ENCODE results near the gene IMPA2. TPM values are rescaled to one million over a fixed set of nuclear protein-coding genes. Genes with fewer than 3 reads are reported as not detected.
"Not testable (repeated sequence)": the region's sequence is repeated elsewhere in the genome, so short reads cannot be mapped to it uniquely, and the experiment has no call there.

The IMPA2 gene
- total and polyA plus RNA-seq, 8 donors = 93.5 to 286 (median 156) TPM

GRCh38 chr18:11944252-11944651, 37.1 kb upstream of the IMPA2 start:
- Histone ChIP-seq H3K4me1 (peaks cover 15 to 24% (median 22%) of the 10 kb centered on the region in 3 donors), H3K27me3 (no peaks in the 10 kb centered on the region), H3K36me3 (no peaks in the 10 kb centered on the region), H3K27ac (no peak overlapping the region), H3K4me3 (no peak overlapping the region), H3K9me3 (no peaks in the 10 kb centered on the region)
- 70 to 71% methylated on average over 4 of the region's 4 CpGs for WGBS, 2 donors
- intact Hi-C loops (cut with DNase I) = loop anchor here in 2 of 3 donors (5.0 kb wide), 2 partner anchors 48 to 93 kb away; no protein-coding TSS in a partner anchor
- FAIRE-seq (no peak), DNase-seq (no peak), ATAC-seq (no peak)
- TF ChIP-seq CTCF (IDR thresholded peaks at IDR 0.05) = no peak

GRCh38 chr18:11944786-11945185, 36.5 kb upstream of the IMPA2 start:
- Histone ChIP-seq H3K4me1 (peaks cover 18 to 27% (median 26%) of the 10 kb centered on the region in 3 donors), H3K4me3 (no peak overlapping the region), H3K9me3 (no peaks in the 10 kb centered on the region), H3K36me3 (no peaks in the 10 kb centered on the region), H3K27me3 (no peaks in the 10 kb centered on the region), H3K27ac (no peak overlapping the region)
- 74 to 92% methylated on average over 5 of the region's 5 CpGs for WGBS, 2 donors
- DNase-seq (no peak), ATAC-seq (no peak), FAIRE-seq (no peak)
- intact Hi-C loops (cut with DNase I) = loop anchor here in 2 of 3 donors (5.0 kb wide), 2 partner anchors 48 to 93 kb away; no protein-coding TSS in a partner anchor
- TF ChIP-seq CTCF (IDR thresholded peaks at IDR 0.05) = no peak

GRCh38 chr18:11945834-11946659, 35.3 kb upstream of the IMPA2 start:
- H3K27me3 ChIP-seq; H3K36me3 ChIP-seq; ATAC-seq; intact Hi-C loops (cut with DNase I); H3K9me3 ChIP-seq; H3K4me3 ChIP-seq; FAIRE-seq: not testable (repeated sequence)
- WGBS, 2 donors = 86 to 91% methylated on average over 20 to 22 of the region's 22 CpGs
- Histone ChIP-seq H3K27ac (peak overlapping the region; percentile 92 to 98 (median 97)), H3K4me1 (peaks cover 28 to 36% (median 33%) of the 10 kb centered on the region in 3 donors)
- DNase-seq = peak in 1 of 6 donors; percentile 42

- H3K27me3 ChIP-seq = no peaks in the 10 kb centered on the region
- FAIRE-seq (peak; percentile 17), ATAC-seq (peak; percentile 7 to 24 (median 12)), DNase-seq (peak in 2 of 6 donors; percentile 22 to 29)
- WGBS, 2 donors = 16% methylated on average over 3 of the region's 3 CpGs
- peak overlapping the region in 1 of 4 donors; percentile 52 for H3K4me3 ChIP-seq
- H3K4me1 ChIP-seq = peaks cover 33 to 43% (median 35%) of the 10 kb centered on the region in 3 donors
- intact Hi-C loops (cut with DNase I) = no loop called here
- H3K9me3 ChIP-seq = no peaks in the 10 kb centered on the region
- TF ChIP-seq CTCF (IDR thresholded peaks at IDR 0.05) = no peak
- H3K27ac ChIP-seq = peak overlapping the region; percentile 92 to 98 (median 97)
- no peaks in the 10 kb centered on the region for H3K36me3 ChIP-seq
Observed at GRCh38 chr18:11946756-11947155, 34.6 kb upstream of the IMPA2 start.

- Histone ChIP-seq H3K27me3 (no peaks in the 10 kb centered on the region), H3K27ac (peak overlapping the region; percentile 92 to 98 (median 97)), H3K36me3 (no peaks in the 10 kb centered on the region), H3K4me3 (peak overlapping the region; percentile 16 to 52 (median 32)), H3K9me3 (no peaks in the 10 kb centered on the region), H3K4me1 (peaks cover 33 to 44% (median 35%) of the 10 kb centered on the region in 3 donors)
- TF ChIP-seq CTCF (IDR thresholded peaks at IDR 0.05) = no peak
- DNase-seq (peak; percentile 87 to 97 (median 95)), ATAC-seq (peak; percentile 83 to 93 (median 89)), FAIRE-seq (peak; percentile 85)
- intact Hi-C loops (cut with DNase I) = no loop called here
- 7 to 12% methylated on average over 55 of the region's 55 CpGs for WGBS, 2 donors
Observed at GRCh38 chr18:11947214-11948191, 33.8 kb upstream of the IMPA2 start.
